PC-3 (cell line): ENCODE data around the gene KCNJ5.

Experiments
- CTCF ChIP-seq: fragments of 300-600 bp; sonication (generic); conservative IDR thresholded peaks from 2 replicates; pipeline ENCODE4 v1.5.1; 2017; ENCODE audit warnings: antibody characterized with exemption, low read depth, mild to moderate bottlenecking, low read length
- EZH2 ChIP-seq: fragments of 300-600 bp; sonication (generic); IDR thresholded peaks from one replicate; pipeline ENCODE4 v1.6.1; 2017; ENCODE audit warnings: antibody characterized with exemption, mild to moderate bottlenecking, low read length; ENCODE audit not compliant: unreplicated experiment

GRCh38 chr11:128854841-128855240 is 36.3 kb upstream of the KCNJ5 start:
- TF ChIP-seq CTCF (no peak), EZH2 (no peak)
